ENCODE measurements around the gene MFAP3. TPM values are rescaled to one million over a fixed set of nuclear protein-coding genes. Genes with fewer than 3 reads are reported as not detected.

Gene MFAP3
- total RNA-seq, 3 donors from 2014 or later = 39.3 to 47.9 (median 43.0) TPM

DNA sequence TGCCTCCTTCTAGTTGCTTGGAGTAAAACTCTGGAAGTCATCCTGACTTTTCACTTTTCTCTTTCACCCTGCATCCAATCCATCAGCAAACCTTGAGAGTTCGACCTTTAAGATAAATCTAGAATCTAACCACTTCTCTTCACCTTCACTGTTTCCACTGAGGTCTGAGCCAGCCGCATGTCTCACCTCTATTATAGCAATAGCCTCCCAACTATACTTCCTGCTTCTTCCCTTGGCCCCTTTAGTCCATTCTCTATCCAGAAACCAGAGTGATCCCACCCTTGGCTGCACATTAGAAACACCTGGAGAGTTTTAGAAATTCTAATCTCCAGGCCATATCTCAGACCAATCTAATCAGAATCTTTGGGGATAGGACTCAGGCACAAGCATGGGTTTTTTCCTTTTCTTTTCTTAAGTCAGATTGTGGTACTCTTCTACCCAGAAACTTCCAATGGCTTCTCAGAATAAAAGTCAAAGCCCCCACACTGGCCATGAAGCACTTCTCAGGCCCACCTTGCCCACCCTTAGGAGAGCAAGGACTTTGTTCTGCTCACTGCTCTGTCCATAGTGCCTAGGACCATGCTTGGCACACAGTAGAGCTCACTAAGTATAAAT is 33.1 kb downstream of the MFAP3 start:
- intact Hi-C loops (cut with DNase I; ENCODE audit: low total_unique reads) = loop anchor here (1.0 to 10.0 kb wide), 2 partner anchors 340 to 1793 kb away; no protein-coding TSS in a partner anchor
- peaks cover 0 to 2% of the 10 kb centered on the region in 2 donors for H3K4me1 ChIP-seq
- H3K9me3 ChIP-seq = no peaks in the 10 kb centered on the region
- H3K36me3 ChIP-seq = no peaks in the 10 kb centered on the region
- no peak for DNase-seq (ENCODE audit: low spot score in 2 of 2)
- H3K4me3 ChIP-seq = no peak overlapping the region
- TF ChIP-seq, protein P1, sequence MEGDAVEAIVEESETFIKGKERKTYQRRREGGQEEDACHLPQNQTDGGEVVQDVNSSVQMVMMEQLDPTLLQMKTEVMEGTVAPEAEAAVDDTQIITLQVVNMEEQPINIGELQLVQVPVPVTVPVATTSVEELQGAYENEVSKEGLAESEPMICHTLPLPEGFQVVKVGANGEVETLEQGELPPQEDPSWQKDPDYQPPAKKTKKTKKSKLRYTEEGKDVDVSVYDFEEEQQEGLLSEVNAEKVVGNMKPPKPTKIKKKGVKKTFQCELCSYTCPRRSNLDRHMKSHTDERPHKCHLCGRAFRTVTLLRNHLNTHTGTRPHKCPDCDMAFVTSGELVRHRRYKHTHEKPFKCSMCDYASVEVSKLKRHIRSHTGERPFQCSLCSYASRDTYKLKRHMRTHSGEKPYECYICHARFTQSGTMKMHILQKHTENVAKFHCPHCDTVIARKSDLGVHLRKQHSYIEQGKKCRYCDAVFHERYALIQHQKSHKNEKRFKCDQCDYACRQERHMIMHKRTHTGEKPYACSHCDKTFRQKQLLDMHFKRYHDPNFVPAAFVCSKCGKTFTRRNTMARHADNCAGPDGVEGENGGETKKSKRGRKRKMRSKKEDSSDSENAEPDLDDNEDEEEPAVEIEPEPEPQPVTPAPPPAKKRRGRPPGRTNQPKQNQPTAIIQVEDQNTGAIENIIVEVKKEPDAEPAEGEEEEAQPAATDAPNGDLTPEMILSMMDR (IDR thresholded peaks at IDR 0.05) = no peak
- TF ChIP-seq POLR2A (IDR thresholded peaks at IDR 0.05) = no peak
- no peak for TF ChIP-seq POLR2AphosphoS5 (IDR thresholded peaks at IDR 0.05)
- H3K27me3 ChIP-seq = no peaks in the 10 kb centered on the region
- no peak overlapping the region for H3K27ac ChIP-seq

DNA sequence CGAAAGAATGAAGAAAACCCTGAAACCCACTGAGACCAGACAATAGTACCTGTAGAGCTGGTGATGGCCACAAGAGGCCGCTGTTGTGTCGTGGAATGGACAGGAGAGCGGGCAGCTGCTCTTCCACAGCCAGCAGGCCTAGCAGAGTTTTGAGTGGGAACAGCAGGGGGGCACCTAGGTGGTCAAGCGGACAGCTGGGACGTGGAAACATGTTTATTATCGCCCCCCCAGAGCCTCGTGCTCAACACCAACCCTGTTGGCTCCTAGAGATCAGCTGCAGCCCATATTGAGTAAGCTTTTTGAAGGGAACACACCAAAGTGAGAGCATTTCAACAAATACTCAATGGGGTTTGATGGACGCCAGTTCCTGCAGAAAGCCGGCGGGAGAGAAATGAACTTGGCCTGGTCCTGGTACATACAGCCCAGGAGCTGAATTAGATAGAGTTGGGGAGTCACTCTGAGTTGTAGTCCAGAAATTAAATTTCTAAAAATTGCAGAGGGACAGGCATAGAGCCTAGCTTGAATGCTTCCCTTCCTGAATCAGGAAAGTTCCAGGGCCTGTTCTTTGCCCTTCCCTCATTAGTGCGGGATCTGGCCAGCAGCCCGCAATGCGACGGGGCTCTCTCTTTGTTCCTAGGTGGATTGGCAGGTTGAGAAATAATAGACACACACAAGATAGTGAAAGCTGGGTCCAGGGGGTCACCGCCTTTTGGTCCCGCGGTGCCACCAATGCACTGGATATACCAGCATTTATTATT is 33.8 kb downstream of the MFAP3 start:
- H3K4me3 ChIP-seq = no peak overlapping the region
- TF ChIP-seq, protein P1 (IDR thresholded peaks at IDR 0.05) = peak; percentile 78 to 95 (median 92)
- TF ChIP-seq POLR2AphosphoS5 (IDR thresholded peaks at IDR 0.05) (peak; percentile 11 to 33 (median 17)), POLR2A (IDR thresholded peaks at IDR 0.05) (no peak)

DNA sequence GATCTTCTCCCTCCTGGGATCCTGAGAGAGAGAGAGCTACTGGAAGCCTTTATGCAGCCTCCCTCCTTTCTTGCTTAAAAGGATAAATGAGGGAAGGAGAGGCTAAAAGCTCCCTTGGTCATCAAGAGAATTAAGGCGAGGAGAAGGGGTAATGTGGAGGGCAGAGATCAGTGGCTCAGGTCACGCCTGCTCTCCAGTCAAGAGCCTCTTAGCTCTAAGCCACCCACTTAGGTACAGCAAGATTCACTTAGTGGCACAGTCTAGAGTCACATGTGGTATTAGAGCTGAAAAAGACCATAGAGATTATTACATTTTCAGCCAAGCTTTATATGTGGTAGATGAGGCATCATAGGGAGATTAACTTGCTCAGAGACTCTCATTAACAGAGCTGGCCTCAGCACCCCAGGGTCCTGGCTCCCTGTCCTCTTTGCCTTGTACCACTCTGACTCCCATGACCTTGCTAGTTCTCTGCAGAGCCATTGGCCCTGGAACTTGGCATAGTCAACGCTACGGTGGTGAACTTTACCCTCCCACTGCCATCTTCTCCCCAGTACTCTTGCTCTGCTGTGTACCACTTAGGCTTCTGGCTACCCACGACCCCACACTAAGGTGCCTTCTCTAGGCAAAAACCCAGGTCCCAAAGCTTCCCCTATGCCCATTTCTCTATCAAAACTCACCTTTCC is 37.6 kb downstream of the MFAP3 start:
- H3K27me3 ChIP-seq = no peaks in the 10 kb centered on the region
- H3K4me3 ChIP-seq = no peak overlapping the region
- H3K36me3 ChIP-seq = no peaks in the 10 kb centered on the region
- intact Hi-C loops (cut with DNase I; ENCODE audit: low total_unique reads) = loop anchor here (10.0 kb wide), 1 partner anchor 1788 kb away; no protein-coding TSS in a partner anchor
- H3K27ac ChIP-seq = no peak overlapping the region
- no peaks in the 10 kb centered on the region for H3K9me3 ChIP-seq
- no peak for DNase-seq (ENCODE audit: low spot score in 2 of 2)
- peaks cover 0 to 2% of the 10 kb centered on the region in 2 donors for H3K4me1 ChIP-seq
- TF ChIP-seq POLR2AphosphoS5 (IDR thresholded peaks at IDR 0.05) (no peak), POLR2A (IDR thresholded peaks at IDR 0.05) (no peak)
- TF ChIP-seq, protein P1 (IDR thresholded peaks at IDR 0.05) = no peak

More for the DNA sequence above, 33.8 kb downstream of the MFAP3 start:
- intact Hi-C loops (cut with DNase I; ENCODE audit: low total_unique reads) = loop anchor here (1.0 to 10.0 kb wide), 2 partner anchors 340 to 1792 kb away; no protein-coding TSS in a partner anchor
- Histone ChIP-seq H3K36me3 (no peaks in the 10 kb centered on the region), H3K4me1 (peaks cover 0 to 2% of the 10 kb centered on the region in 2 donors), H3K27me3 (no peaks in the 10 kb centered on the region), H3K9me3 (no peaks in the 10 kb centered on the region), H3K27ac (no peak overlapping the region)
- DNase-seq (ENCODE audit: low spot score in 2 of 2) = peak; percentile 54 to 78

DNA sequence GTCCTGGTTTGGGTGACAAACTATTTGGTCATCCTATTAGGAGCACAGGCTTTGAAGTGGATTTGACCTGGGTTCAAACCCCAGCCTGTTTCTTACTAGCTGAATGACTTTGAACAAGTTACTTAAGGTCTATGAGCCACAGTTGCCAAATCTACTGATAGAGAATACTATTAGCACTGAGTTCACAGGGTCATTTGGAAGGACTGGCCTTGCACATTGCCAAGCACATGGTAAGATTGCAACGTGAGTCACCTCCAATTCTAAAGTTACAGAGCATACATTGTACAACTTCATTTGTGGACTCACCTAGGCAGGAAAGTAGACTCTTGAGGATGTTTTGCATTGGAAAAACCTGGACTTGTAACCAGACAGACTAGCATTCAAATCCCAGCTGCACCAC is 38.9 kb downstream of the MFAP3 start:
- no peak overlapping the region for H3K4me3 ChIP-seq

More for the DNA sequence above, 38.9 kb downstream of the MFAP3 start:
- TF ChIP-seq POLR2AphosphoS5 (IDR thresholded peaks at IDR 0.05) (no peak), POLR2A (IDR thresholded peaks at IDR 0.05) (no peak)
- TF ChIP-seq, protein P1 (IDR thresholded peaks at IDR 0.05) = no peak
- DNase-seq (ENCODE audit: low spot score in 2 of 2) = no peak
- H3K4me1 ChIP-seq = no peaks in the 10 kb centered on the region
- H3K27ac ChIP-seq = no peak overlapping the region
- intact Hi-C loops (cut with DNase I; ENCODE audit: low total_unique reads) = loop anchor here (10.0 kb wide), 1 partner anchor 1787 kb away; no protein-coding TSS in a partner anchor
- no peaks in the 10 kb centered on the region for H3K27me3 ChIP-seq
- H3K9me3 ChIP-seq = no peaks in the 10 kb centered on the region
- no peaks in the 10 kb centered on the region for H3K36me3 ChIP-seq

All from breast epithelium (tissue), 4 donors.